IPS-15b (cell line): Measurements from ENCODE around the gene KLHL25.
"Not testable (repeated sequence)": the region's sequence is repeated elsewhere in the genome, so short reads cannot be mapped to it uniquely, and the experiment has no call there.

Source experiments
- H3K27me3 ChIP-seq: one replicate; pipeline ENCODE4 v1.6.1; 2013; ENCODE audit warnings: low read length; ENCODE audit not compliant: control insufficient read depth, insufficient read depth
- H3K36me3 ChIP-seq: one replicate; pipeline ENCODE4 v1.6.1; 2013; ENCODE audit warnings: low read length; ENCODE audit not compliant: control insufficient read depth, insufficient read depth
- H3K4me1 ChIP-seq: one replicate; pipeline ENCODE4 v1.6.1; 2013; ENCODE audit warnings: mild to moderate bottlenecking, low read length; ENCODE audit not compliant: control insufficient read depth, insufficient read depth
- H3K4me3 ChIP-seq: one replicate; pipeline ENCODE4 v1.5.1; 2013; ENCODE audit warnings: low read depth, low read length
- H3K9ac ChIP-seq: one replicate; pipeline ENCODE4 v1.6.1; 2013; ENCODE audit warnings: low read depth, mild to moderate bottlenecking, low read length
- H3K9me3 ChIP-seq: one replicate; pipeline ENCODE4 v1.6.1; 2013; ENCODE audit warnings: mild to moderate bottlenecking, low read length; ENCODE audit not compliant: control insufficient read depth, insufficient read depth

Gene KLHL25

GRCh38 chr15:85800478-85801123 lies 5.9 kb upstream of the KLHL25 start:
- Histone ChIP-seq H3K36me3 (no peaks in the 10 kb centered on the region), H3K4me3 (no peak overlapping the region), H3K27me3 (peaks cover 9% of the 10 kb centered on the region), H3K9me3 (no peaks in the 10 kb centered on the region), H3K9ac (no peak overlapping the region), H3K4me1 (peaks cover 4% of the 10 kb centered on the region)

GRCh38 chr15:85796371-85796770 lies 1.6 kb upstream of the KLHL25 start:
- H3K27me3 ChIP-seq = peaks cover 13% of the 10 kb centered on the region
- H3K4me3 ChIP-seq, H3K9me3 ChIP-seq, H3K9ac ChIP-seq, H3K36me3 ChIP-seq: not testable (repeated sequence)
- H3K4me1 ChIP-seq = peaks cover 16% of the 10 kb centered on the region

GRCh38 chr15:85795337-85796305 lies 896 bp upstream of the KLHL25 start:
- Histone ChIP-seq H3K9ac (no peak overlapping the region), H3K4me3 (peak overlapping the region; percentile 14), H3K9me3 (no peaks in the 10 kb centered on the region), H3K27me3 (peaks cover 13% of the 10 kb centered on the region), H3K36me3 (no peaks in the 10 kb centered on the region), H3K4me1 (peaks cover 16% of the 10 kb centered on the region)

GRCh38 chr15:85793641-85794597 lies 806 bp downstream of the KLHL25 start:
- peaks cover 16% of the 10 kb centered on the region for H3K4me1 ChIP-seq
- no peaks in the 10 kb centered on the region for H3K9me3 ChIP-seq
- H3K36me3 ChIP-seq = no peaks in the 10 kb centered on the region
- H3K27me3 ChIP-seq = peaks cover 13% of the 10 kb centered on the region
- H3K9ac ChIP-seq = peak overlapping the region; percentile 66
- peak overlapping the region; percentile 85 for H3K4me3 ChIP-seq

GRCh38 chr15:85792912-85793590 lies 1.7 kb downstream of the KLHL25 start:
- Histone ChIP-seq H3K4me3 (peak overlapping the region; percentile 85), H3K4me1 (peaks cover 16% of the 10 kb centered on the region), H3K9ac (no peak overlapping the region), H3K9me3 (no peaks in the 10 kb centered on the region), H3K36me3 (peaks cover 4% of the 10 kb centered on the region), H3K27me3 (peaks cover 13% of the 10 kb centered on the region)

- peaks cover 13% of the 10 kb centered on the region for H3K27me3 ChIP-seq
- H3K9ac ChIP-seq = no peak overlapping the region
- no peaks in the 10 kb centered on the region for H3K9me3 ChIP-seq
- H3K36me3 ChIP-seq = peaks cover 4% of the 10 kb centered on the region
- H3K4me1 ChIP-seq = peaks cover 16% of the 10 kb centered on the region
- no peak overlapping the region for H3K4me3 ChIP-seq
Measured at GRCh38 chr15:85792102-85792731, 2.5 kb downstream of the KLHL25 start.

- H3K36me3 ChIP-seq = peaks cover 4% of the 10 kb centered on the region
- H3K4me3 ChIP-seq = no peak overlapping the region
Measured at GRCh38 chr15:85789496-85789875, 5.2 kb downstream of the KLHL25 start.

GRCh38 chr15:85788771-85789495 lies 5.8 kb downstream of the KLHL25 start:
- Histone ChIP-seq H3K9ac (no peak overlapping the region), H3K36me3 (peaks cover 4% of the 10 kb centered on the region), H3K27me3 (no peaks in the 10 kb centered on the region), H3K9me3 (no peaks in the 10 kb centered on the region), H3K4me1 (peaks cover 14% of the 10 kb centered on the region), H3K4me3 (no peak overlapping the region)

More at GRCh38 chr15:85789496-85789875, 5.2 kb downstream of the KLHL25 start:
- no peaks in the 10 kb centered on the region for H3K9me3 ChIP-seq
- H3K9ac ChIP-seq = no peak overlapping the region
- H3K4me1 ChIP-seq = peaks cover 14% of the 10 kb centered on the region
- no peaks in the 10 kb centered on the region for H3K27me3 ChIP-seq

GRCh38 chr15:85786781-85787114 lies 8.0 kb downstream of the KLHL25 start:
- no peak overlapping the region for H3K4me3 ChIP-seq
- H3K36me3 ChIP-seq = peaks cover 8% of the 10 kb centered on the region
- no peaks in the 10 kb centered on the region for H3K9me3 ChIP-seq
- peaks cover 6% of the 10 kb centered on the region for H3K4me1 ChIP-seq
- H3K27me3 ChIP-seq = no peaks in the 10 kb centered on the region
- no peak overlapping the region for H3K9ac ChIP-seq
